A673 (cell line): ENCODE data around the gene GPAM. TPM values are rescaled to one million over a fixed set of nuclear protein-coding genes. Genes with fewer than 3 reads are reported as not detected.

ENCODE experiments used
- BruUV-seq: library from RNA; stranded (reverse); fragments of 400-500 nt; replicated peaks from 2 replicates; lab custom pipeline; 2021; lab: Mats Ljungman, UMichigan
- CTCF ChIA-PET: fragments of 300-600 bp; sonication (Branson Sonifier 250); formaldehyde crosslinking; loops from one replicate; lab custom pipeline; 2022; ENCODE audit warnings: antibody characterized with exemption; lab: Charles Lee
- POLR2A ChIA-PET: fragments of 300-600 bp; sonication (Branson Sonifier 250); formaldehyde crosslinking; loops from one replicate; lab custom pipeline; 2022; ENCODE audit warnings: antibody characterized with exemption; ENCODE audit not compliant: low non-redundant PET; lab: Charles Lee
- DNase-seq: peaks from one replicate; pipeline ENCODE4 v3.0.0-alpha.2; 2015; ENCODE audit warnings: low spot score
- H3K27ac ChIP-seq: fragments of 200-600 bp; sonication (generic); 2 replicates; pipeline ENCODE4 v1.5.1; 2016; ENCODE audit warnings: mixed run types, low read depth, mild to moderate bottlenecking, mixed read lengths, antibody characterized with exemption, low read length; ENCODE audit not compliant: poor library complexity, severe bottlenecking
- H3K27me3 ChIP-seq: fragments of 200-600 bp; sonication (generic); replicated peaks from 2 replicates; pipeline ENCODE4 v1.6.1; 2017; ENCODE audit warnings: mixed run types, low read depth, mild to moderate bottlenecking, mixed read lengths, antibody characterized with exemption, low read length; ENCODE audit not compliant: insufficient read depth, poor library complexity
- H3K36me3 ChIP-seq: fragments of 200-600 bp; sonication (generic); 2 replicates; pipeline ENCODE4 v1.6.1; 2016; ENCODE audit warnings: mixed run types, mild to moderate bottlenecking, mixed read lengths, antibody characterized with exemption, low read length; ENCODE audit not compliant: insufficient read depth, poor library complexity, severe bottlenecking
- H3K4me1 ChIP-seq: fragments of 200-600 bp; sonication (generic); 2 replicates; pipeline ENCODE4 v1.6.1; 2017; ENCODE audit warnings: mixed run types, mild to moderate bottlenecking, mixed read lengths, antibody characterized with exemption, low read length; ENCODE audit not compliant: insufficient read depth, poor library complexity, severe bottlenecking
- H3K4me3 ChIP-seq: fragments of 200-600 bp; sonication (generic); 2 replicates; pipeline ENCODE4 v1.5.1; 2016; ENCODE audit warnings: low read depth, mixed run types, mild to moderate bottlenecking, mixed read lengths, low read length; ENCODE audit not compliant: poor library complexity, severe bottlenecking
- H3K9me3 ChIP-seq: fragments of 200-600 bp; sonication (generic); 2 replicates; pipeline ENCODE4 v1.6.1; 2016; ENCODE audit warnings: mixed run types, low read depth, mild to moderate bottlenecking, mixed read lengths, antibody characterized with exemption, low read length; ENCODE audit not compliant: poor library complexity, severe bottlenecking
- EZH2 ChIP-seq: fragments of 200-600 bp; sonication (generic); IDR thresholded peaks from 2 replicates; pipeline ENCODE4 v1.6.1; 2017; ENCODE audit warnings: borderline replicate concordance, low read depth, mild to moderate bottlenecking, mixed read lengths, antibody characterized with exemption, low read length; ENCODE audit not compliant: poor library complexity, severe bottlenecking
- intact Hi-C: fragments of 100-400 bp; cut with micrococcal nuclease; formaldehyde crosslinking; loops from one replicate; pipeline ENCODE4 v1.10.0; 2022; ENCODE audit not compliant: unreplicated experiment
- total RNA-seq: library from RNA; stranded (reverse); gene quantifications from 2 replicates; pipeline ENCODE4 v1.2.3, GENCODE V29; 2021
- TF ChIP-seq, protein P1 (sequence below): fragments of 300-800, 200-600 bp; sonication (generic); conservative IDR thresholded peaks from 2 replicates; pipeline ENCODE4 v1.5.1; 2017; ENCODE audit warnings: low read depth, mild to moderate bottlenecking, antibody characterized with exemption, low read length, moderate library complexity, mixed read lengths

GPAM gene
- total RNA-seq, 1 experiment from 2014 or later = 18.1 TPM

DNA sequence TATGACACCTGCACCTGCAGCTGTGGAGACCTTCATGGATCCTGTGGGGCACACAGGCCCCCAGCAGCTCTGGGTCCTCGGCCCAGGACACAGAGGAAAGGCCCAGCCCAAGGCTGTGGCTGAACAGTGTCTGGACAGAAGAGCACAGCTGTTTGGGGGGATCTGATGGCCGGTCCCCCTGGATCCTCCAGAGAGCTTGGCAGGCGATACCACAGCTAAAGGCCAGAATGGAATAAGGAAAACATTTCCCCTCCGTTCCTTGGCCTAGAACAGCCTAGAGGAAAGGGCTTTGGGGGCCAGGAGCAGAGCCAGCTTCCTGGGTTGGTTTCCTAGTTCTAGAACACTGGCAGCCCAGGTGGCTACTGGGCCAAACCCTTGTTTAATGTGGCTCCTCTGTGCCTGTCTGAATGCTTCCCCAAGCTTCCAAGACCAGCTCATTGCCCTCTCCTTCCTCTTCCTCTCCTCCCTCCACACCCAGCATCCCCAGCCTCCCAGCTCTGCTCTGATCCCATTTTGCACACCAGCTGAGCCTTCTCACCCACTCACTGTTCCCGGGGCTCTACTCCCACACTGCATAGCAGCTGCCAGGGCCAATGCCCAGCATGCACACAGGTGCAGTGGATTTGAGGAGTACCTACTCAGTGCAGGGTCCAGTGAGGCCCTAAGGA, 46.9 kb downstream of the GPAM start:
- TF ChIP-seq, protein P1, sequence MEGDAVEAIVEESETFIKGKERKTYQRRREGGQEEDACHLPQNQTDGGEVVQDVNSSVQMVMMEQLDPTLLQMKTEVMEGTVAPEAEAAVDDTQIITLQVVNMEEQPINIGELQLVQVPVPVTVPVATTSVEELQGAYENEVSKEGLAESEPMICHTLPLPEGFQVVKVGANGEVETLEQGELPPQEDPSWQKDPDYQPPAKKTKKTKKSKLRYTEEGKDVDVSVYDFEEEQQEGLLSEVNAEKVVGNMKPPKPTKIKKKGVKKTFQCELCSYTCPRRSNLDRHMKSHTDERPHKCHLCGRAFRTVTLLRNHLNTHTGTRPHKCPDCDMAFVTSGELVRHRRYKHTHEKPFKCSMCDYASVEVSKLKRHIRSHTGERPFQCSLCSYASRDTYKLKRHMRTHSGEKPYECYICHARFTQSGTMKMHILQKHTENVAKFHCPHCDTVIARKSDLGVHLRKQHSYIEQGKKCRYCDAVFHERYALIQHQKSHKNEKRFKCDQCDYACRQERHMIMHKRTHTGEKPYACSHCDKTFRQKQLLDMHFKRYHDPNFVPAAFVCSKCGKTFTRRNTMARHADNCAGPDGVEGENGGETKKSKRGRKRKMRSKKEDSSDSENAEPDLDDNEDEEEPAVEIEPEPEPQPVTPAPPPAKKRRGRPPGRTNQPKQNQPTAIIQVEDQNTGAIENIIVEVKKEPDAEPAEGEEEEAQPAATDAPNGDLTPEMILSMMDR = no peak
- TF ChIP-seq EZH2 = no peak
- Histone ChIP-seq H3K9me3 (no peaks in the 10 kb centered on the region), H3K36me3 (no peaks in the 10 kb centered on the region), H3K4me3 (no peak overlapping the region), H3K4me1 (no peaks in the 10 kb centered on the region), H3K27me3 (no peaks in the 10 kb centered on the region), H3K27ac (no peak overlapping the region)
- POLR2A ChIA-PET = no interaction called here
- intact Hi-C loops = loop anchor here (2.0 to 10.0 kb wide), 3 partner anchors 380 to 1826 kb away; no protein-coding TSS in a partner anchor
- CTCF ChIA-PET = interaction anchor here (0.5 to 1.6 kb wide), 8 partner anchors 13 to 741 kb away, joined by 3 to 7 read pairs (median 4); no protein-coding TSS in a partner anchor
- no peak for DNase-seq
- no TSS peak for BruUV-seq

DNA sequence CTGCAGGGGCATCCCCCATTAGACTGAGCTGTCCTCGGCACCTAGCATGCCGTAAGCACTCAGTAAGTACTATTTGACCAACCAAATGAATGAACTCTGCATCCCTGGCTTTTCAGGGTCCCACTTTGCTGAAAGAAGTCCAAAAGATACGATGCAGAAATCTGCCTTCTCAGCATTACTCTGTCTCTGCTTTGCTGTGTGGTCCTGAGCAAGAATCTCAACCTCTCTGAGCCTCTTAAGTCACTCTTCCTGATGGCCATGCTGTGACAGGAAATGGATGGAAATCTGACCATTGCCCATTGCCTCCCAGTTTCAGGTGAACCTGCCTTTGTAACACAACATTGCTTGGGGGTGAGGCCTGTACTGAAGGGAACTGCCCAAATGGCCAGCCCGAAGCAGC, 48.0 kb downstream of the GPAM start:
- ChIA-PET POLR2A (no interaction called here), CTCF (no interaction called here)
- H3K27me3 ChIP-seq = no peaks in the 10 kb centered on the region
- intact Hi-C loops = loop anchor here (2.0 to 10.0 kb wide), 3 partner anchors 379 to 1825 kb away; no protein-coding TSS in a partner anchor
- BruUV-seq = no TSS peak
- no peak for TF ChIP-seq EZH2
- TF ChIP-seq, protein P1 = no peak
- no peaks in the 10 kb centered on the region for H3K9me3 ChIP-seq
- no peak for DNase-seq
- H3K4me1 ChIP-seq = no peaks in the 10 kb centered on the region
- no peak overlapping the region for H3K27ac ChIP-seq
- no peak overlapping the region for H3K4me3 ChIP-seq
- no peaks in the 10 kb centered on the region for H3K36me3 ChIP-seq

DNA sequence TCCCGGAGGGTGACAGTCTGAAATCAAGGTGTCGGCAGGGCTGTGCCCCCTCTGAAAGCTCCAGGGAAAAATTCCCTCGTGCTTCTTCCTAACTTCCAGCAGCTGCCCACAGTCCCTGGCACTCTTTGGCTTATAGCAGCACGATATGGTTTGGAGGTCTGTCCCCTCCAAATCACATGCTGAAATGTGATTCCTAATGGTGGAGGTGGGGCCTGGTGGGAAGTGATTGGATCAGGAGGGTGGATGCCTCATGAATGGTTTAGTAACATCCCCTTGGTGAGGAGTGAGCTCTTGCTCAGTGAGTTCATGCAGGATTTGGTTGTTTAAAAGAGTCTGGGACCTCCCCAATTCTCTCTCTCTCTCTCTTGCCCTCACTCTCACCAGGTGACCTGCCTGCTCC, 51.1 kb downstream of the GPAM start:
- intact Hi-C loops = loop anchor here (10.0 kb wide), 1 partner anchor 1388 kb away; no protein-coding TSS in a partner anchor
- no peak overlapping the region for H3K27ac ChIP-seq
- ChIA-PET CTCF (no interaction called here), POLR2A (no interaction called here)
- no TSS peak for BruUV-seq
- no peaks in the 10 kb centered on the region for H3K9me3 ChIP-seq
- H3K4me1 ChIP-seq = no peaks in the 10 kb centered on the region
- no peak overlapping the region for H3K4me3 ChIP-seq
- no peak for TF ChIP-seq EZH2
- TF ChIP-seq, protein P1 = no peak
- no peaks in the 10 kb centered on the region for H3K36me3 ChIP-seq
- H3K27me3 ChIP-seq = no peaks in the 10 kb centered on the region
- DNase-seq = no peak
